ENCODE results near the gene FBXO10. TPM values are rescaled to one million over a fixed set of nuclear protein-coding genes. Genes with fewer than 3 reads are reported as not detected.
A peak's percentile ranks its signal among the peaks of the same experiment; 100 is the strongest.

Gene FBXO10
- total RNA-seq, 4 donors from 2014 or later: 2.4 to 5.5 (median 3.7) TPM

DNA sequence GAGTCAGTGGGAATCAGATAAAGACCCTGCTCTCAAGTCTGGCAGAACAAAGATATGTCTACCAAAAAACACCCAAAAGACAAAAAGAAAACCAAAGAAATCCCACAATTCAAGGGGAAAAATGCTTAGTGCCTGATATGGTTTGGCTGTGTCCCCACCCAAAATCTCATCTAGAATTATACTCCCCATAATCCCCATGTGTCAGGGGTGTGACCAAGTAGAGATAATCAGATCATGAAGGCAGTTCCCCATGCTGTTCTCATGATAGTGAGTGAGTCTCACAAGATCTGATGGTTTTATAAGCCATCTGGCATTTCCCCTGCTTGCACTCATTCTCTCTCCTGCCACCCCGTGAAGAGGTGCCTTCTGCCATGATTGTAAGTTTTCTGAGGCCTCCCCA is 13.4 kb downstream of the FBXO10 start:
- TF ChIP-seq, protein P1, sequence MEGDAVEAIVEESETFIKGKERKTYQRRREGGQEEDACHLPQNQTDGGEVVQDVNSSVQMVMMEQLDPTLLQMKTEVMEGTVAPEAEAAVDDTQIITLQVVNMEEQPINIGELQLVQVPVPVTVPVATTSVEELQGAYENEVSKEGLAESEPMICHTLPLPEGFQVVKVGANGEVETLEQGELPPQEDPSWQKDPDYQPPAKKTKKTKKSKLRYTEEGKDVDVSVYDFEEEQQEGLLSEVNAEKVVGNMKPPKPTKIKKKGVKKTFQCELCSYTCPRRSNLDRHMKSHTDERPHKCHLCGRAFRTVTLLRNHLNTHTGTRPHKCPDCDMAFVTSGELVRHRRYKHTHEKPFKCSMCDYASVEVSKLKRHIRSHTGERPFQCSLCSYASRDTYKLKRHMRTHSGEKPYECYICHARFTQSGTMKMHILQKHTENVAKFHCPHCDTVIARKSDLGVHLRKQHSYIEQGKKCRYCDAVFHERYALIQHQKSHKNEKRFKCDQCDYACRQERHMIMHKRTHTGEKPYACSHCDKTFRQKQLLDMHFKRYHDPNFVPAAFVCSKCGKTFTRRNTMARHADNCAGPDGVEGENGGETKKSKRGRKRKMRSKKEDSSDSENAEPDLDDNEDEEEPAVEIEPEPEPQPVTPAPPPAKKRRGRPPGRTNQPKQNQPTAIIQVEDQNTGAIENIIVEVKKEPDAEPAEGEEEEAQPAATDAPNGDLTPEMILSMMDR (IDR thresholded peaks at IDR 0.05): no peak
- no peak for TF ChIP-seq POLR2A (IDR thresholded peaks at IDR 0.05)
- intact Hi-C loops (cut with DNase I; ENCODE audit: low total_unique reads): no loop called here
- no peak for DNase-seq (ENCODE audit: low spot score in 2 of 2)
- WGBS, 2 donors: 68 to 74% methylated on average over 1 of the region's 1 CpG
- H3K4me3 ChIP-seq (ENCODE audit: low read depth, poor library complexity, severe bottlenecking): no peak overlapping the region

DNA sequence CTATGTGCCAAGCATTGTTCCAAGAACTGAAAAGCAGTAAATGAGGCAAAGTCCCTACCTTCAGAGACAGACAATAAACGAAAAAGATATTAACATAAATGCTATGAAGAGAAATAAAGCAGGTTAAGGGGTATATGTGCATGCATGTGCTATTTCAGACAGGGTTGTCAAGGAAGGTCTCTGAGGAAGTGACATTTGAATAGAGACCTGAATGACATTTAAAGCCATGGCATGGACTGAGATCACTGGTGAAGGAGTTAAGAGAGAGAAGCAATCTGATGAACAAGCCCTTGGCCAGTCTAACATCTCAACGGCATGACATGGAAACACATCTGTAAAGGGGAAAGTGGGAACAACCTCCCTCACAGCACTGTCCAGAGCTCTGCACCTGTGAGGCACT is 14.5 kb downstream of the FBXO10 start:
- 76 to 82% methylated on average over 2 of the region's 2 CpGs for WGBS, 2 donors

DNA sequence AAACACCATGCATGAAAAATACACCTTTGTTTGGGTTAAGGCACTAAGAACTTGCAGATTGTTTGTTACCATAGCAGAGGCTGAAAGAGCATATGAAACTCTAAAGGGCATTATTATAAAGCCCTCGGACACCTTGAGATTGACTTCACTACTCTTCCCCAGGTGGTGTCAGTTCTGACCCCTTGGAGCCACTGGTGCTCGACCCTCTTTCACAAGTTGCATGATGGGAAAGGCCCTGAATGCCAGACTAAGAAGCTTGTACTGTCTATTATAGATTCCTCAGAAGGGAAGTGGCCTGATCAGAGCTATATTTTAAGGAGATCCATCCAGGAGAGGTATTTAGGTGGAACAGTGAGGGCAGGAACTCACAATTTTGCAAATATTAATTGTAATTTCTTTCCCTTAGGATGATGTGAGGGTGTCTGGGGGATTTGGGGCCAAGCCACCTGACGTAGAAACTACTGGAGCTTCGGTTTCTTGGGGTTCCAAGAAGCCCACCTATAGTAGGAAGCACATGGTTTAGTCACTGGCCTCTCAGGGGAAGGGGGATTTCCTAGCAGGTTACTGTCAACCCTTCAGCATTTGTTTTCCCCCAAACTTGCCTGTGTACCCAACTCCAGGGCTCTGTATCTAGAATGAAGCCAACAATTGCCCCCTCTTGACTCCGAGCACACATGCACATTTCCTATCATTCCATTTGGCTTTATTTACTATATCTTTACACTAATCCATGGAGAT is 16.2 kb downstream of the FBXO10 start:
- 94 to 95% methylated on average over 5 of the region's 5 CpGs for WGBS, 2 donors
- intact Hi-C loops (cut with DNase I; ENCODE audit: low total_unique reads): loop anchor here (10.0 kb wide), 1 partner anchor 65 kb away; no protein-coding TSS in a partner anchor
- TF ChIP-seq, protein P1 (IDR thresholded peaks at IDR 0.05): no peak
- TF ChIP-seq POLR2A (IDR thresholded peaks at IDR 0.05): no peak
- DNase-seq (ENCODE audit: low spot score in 2 of 2): no peak
- no peak overlapping the region for H3K4me3 ChIP-seq (ENCODE audit: low read depth, poor library complexity, severe bottlenecking)

More for the DNA sequence above, 14.5 kb downstream of the FBXO10 start:
- intact Hi-C loops (cut with DNase I; ENCODE audit: low total_unique reads): no loop called here
- no peak for DNase-seq (ENCODE audit: low spot score in 2 of 2)
- no peak for TF ChIP-seq POLR2A (IDR thresholded peaks at IDR 0.05)
- TF ChIP-seq, protein P1 (IDR thresholded peaks at IDR 0.05): no peak
- no peak overlapping the region for H3K4me3 ChIP-seq (ENCODE audit: low read depth, poor library complexity, severe bottlenecking)

DNA sequence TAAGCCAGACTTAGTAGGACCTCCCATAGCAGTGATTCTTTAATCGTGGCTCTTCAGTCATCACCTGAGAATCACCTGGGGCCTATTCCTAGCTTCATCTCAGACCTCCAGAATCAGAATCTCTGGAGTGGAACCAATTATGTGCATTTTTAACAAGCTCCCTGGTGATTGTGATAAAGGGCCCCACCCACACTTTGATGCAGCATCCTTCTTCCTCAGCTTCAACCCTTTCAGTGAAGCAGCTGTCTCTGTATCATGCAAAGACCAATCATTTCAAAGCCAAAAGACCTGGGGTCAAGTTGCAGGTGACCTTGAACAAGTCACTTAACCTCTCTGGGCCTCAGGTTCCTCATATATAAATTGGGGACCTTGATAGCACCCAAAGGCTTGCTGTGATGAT is 17.1 kb downstream of the FBXO10 start:
- intact Hi-C loops (cut with DNase I; ENCODE audit: low total_unique reads): loop anchor here (10.0 kb wide), 1 partner anchor 64 kb away; no protein-coding TSS in a partner anchor
- peak in 1 of 2 donors; percentile 8 for DNase-seq (ENCODE audit: low spot score in 2 of 2)
- H3K4me3 ChIP-seq (ENCODE audit: low read depth, poor library complexity, severe bottlenecking): no peak overlapping the region
- no peak for TF ChIP-seq POLR2A (IDR thresholded peaks at IDR 0.05)
- TF ChIP-seq, protein P1 (IDR thresholded peaks at IDR 0.05): no peak
- 60 to 83% methylated on average over 1 of the region's 1 CpG for WGBS, 2 donors

DNA sequence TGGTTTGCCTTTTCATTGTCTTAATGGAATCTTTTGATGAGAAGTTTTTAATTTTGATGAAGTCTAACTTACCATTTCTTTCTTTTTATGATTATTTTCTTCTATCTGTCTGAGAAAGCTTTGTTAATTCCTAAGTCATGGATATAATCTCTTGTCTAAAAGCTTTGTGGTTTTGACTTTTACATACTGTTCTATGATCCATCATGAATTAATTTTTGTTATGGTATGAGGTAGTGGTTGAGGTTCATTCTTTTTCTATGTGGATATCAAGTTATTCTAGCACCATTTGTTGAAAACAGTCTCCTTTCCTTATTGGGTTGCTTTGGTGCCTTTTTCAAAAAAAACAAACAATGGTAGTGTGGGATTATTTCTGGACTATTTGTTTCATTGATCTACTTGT is 20.4 kb downstream of the FBXO10 start:
- no peak for DNase-seq (ENCODE audit: low spot score in 2 of 2)
- no peak for TF ChIP-seq POLR2A (IDR thresholded peaks at IDR 0.05)
- TF ChIP-seq, protein P1 (IDR thresholded peaks at IDR 0.05): no peak
- intact Hi-C loops (cut with DNase I; ENCODE audit: low total_unique reads): loop anchor here (10.0 kb wide), 1 partner anchor 61 kb away; no protein-coding TSS in a partner anchor
- no peak overlapping the region for H3K4me3 ChIP-seq (ENCODE audit: low read depth, poor library complexity, severe bottlenecking)

Measured in lower leg skin (tissue), 4 donors.